ENCODE measurements around the gene SERPINA1. TPM values are rescaled to one million over a fixed set of nuclear protein-coding genes. Genes with fewer than 3 reads are reported as not detected.

Gene SERPINA1
- total and polyA plus RNA-seq, 2 experiments from 2014 or later = 0.16 to 0.65 TPM

GRCh38 chr14:94365624-94366023 is 22.8 kb downstream of the SERPINA1 start:
- Histone ChIP-seq H2AFZ (no peak overlapping the region), H3F3A (ENCODE audit: insufficient read depth) (no peaks in the 10 kb centered on the region), H4K20me1 (ENCODE audit: insufficient read depth) (no peaks in the 10 kb centered on the region), H3K27ac (no peak overlapping the region), H3K4me2 (ENCODE audit: unreplicated experiment) (no peak overlapping the region), H3K9me3 (ENCODE audit: low read depth) (no peaks in the 10 kb centered on the region), H3K9me2 (ENCODE audit: insufficient read depth) (no peaks in the 10 kb centered on the region), H3K9ac (no peak overlapping the region), H3K79me2 (ENCODE audit: insufficient read depth) (no peaks in the 10 kb centered on the region), H3K36me3 (ENCODE audit: low read depth) (no peaks in the 10 kb centered on the region), H3K27me3 (replicated peaks; ENCODE audit: insufficient read depth) (no peaks in the 10 kb centered on the region), H3K4me3 (no peak overlapping the region), H3K4me1 (ENCODE audit: insufficient read depth) (no peaks in the 10 kb centered on the region)
- no peak for DNase-seq
- WGBS, 2 experiments (ENCODE audit: low coverage in 1 of 2, low lambda C conversion rate in 2 of 2, missing lambda C conversion rate in 2 of 2) = 94 to 98% methylated on average over 3 of the region's 3 CpGs
- in situ Hi-C loops (cut with MboI) = no loop called here
- TF ChIP-seq EZH2phosphoT487 (IDR thresholded peaks at IDR 0.05; ENCODE audit: insufficient read depth, low read depth) (no peak), EZH2 (IDR thresholded peaks at IDR 0.05; ENCODE audit: insufficient read depth, poor library complexity, severe bottlenecking) (no peak)

- H3K36me3 ChIP-seq (ENCODE audit: low read depth) = no peaks in the 10 kb centered on the region
- H3K9me2 ChIP-seq (ENCODE audit: insufficient read depth) = no peaks in the 10 kb centered on the region
- no peak overlapping the region for H3K4me2 ChIP-seq (ENCODE audit: unreplicated experiment)
- no peak overlapping the region for H3K4me3 ChIP-seq
- no peak for DNase-seq
- no peaks in the 10 kb centered on the region for H4K20me1 ChIP-seq (ENCODE audit: insufficient read depth)
- no peak overlapping the region for H3K27ac ChIP-seq
- no peaks in the 10 kb centered on the region for H3K4me1 ChIP-seq (ENCODE audit: insufficient read depth)
- H2AFZ ChIP-seq = no peak overlapping the region
- no peaks in the 10 kb centered on the region for H3K27me3 ChIP-seq (replicated peaks; ENCODE audit: insufficient read depth)
- no peaks in the 10 kb centered on the region for H3K79me2 ChIP-seq (ENCODE audit: insufficient read depth)
- WGBS, 2 experiments (ENCODE audit: low coverage in 1 of 2, low lambda C conversion rate in 2 of 2, missing lambda C conversion rate in 2 of 2) = 70 to 75% methylated on average over 5 of the region's 5 CpGs
- no peak for TF ChIP-seq EZH2phosphoT487 (IDR thresholded peaks at IDR 0.05; ENCODE audit: insufficient read depth, low read depth)
- TF ChIP-seq EZH2 (IDR thresholded peaks at IDR 0.05; ENCODE audit: insufficient read depth, poor library complexity, severe bottlenecking) = no peak
- H3F3A ChIP-seq (ENCODE audit: insufficient read depth) = no peaks in the 10 kb centered on the region
- H3K9ac ChIP-seq = no peak overlapping the region
- in situ Hi-C loops (cut with MboI) = no loop called here
- no peaks in the 10 kb centered on the region for H3K9me3 ChIP-seq (ENCODE audit: low read depth)
Observed at GRCh38 chr14:94364964-94365363, 23.4 kb downstream of the SERPINA1 start.

- 76 to 77% methylated on average over 3 of the region's 3 CpGs for WGBS, 2 experiments (ENCODE audit: low coverage in 1 of 2, low lambda C conversion rate in 2 of 2, missing lambda C conversion rate in 2 of 2)
- H3K4me3 ChIP-seq = no peak overlapping the region
- in situ Hi-C loops (cut with MboI) = no loop called here
Observed at GRCh38 chr14:94364037-94364436, 24.4 kb downstream of the SERPINA1 start.

GRCh38 chr14:94363151-94363624 is 25.2 kb downstream of the SERPINA1 start:
- WGBS, 2 experiments (ENCODE audit: low coverage in 1 of 2, low lambda C conversion rate in 2 of 2, missing lambda C conversion rate in 2 of 2) = 91 to 95% methylated on average over 12 of the region's 12 CpGs
- in situ Hi-C loops (cut with MboI) = no loop called here
- H3K27me3 ChIP-seq (replicated peaks; ENCODE audit: insufficient read depth) = no peaks in the 10 kb centered on the region
- H2AFZ ChIP-seq = no peak overlapping the region
- no peak overlapping the region for H3K4me2 ChIP-seq (ENCODE audit: unreplicated experiment)
- TF ChIP-seq EZH2phosphoT487 (IDR thresholded peaks at IDR 0.05; ENCODE audit: insufficient read depth, low read depth) (no peak), EZH2 (IDR thresholded peaks at IDR 0.05; ENCODE audit: insufficient read depth, poor library complexity, severe bottlenecking) (no peak)
- no peaks in the 10 kb centered on the region for H3K36me3 ChIP-seq (ENCODE audit: low read depth)
- H3K9ac ChIP-seq = no peak overlapping the region
- no peaks in the 10 kb centered on the region for H3K9me3 ChIP-seq (ENCODE audit: low read depth)
- H3K4me1 ChIP-seq (ENCODE audit: insufficient read depth) = no peaks in the 10 kb centered on the region
- H3K27ac ChIP-seq = no peak overlapping the region
- no peaks in the 10 kb centered on the region for H3F3A ChIP-seq (ENCODE audit: insufficient read depth)
- no peaks in the 10 kb centered on the region for H4K20me1 ChIP-seq (ENCODE audit: insufficient read depth)
- no peaks in the 10 kb centered on the region for H3K9me2 ChIP-seq (ENCODE audit: insufficient read depth)
- H3K4me3 ChIP-seq = no peak overlapping the region
- H3K79me2 ChIP-seq (ENCODE audit: insufficient read depth) = no peaks in the 10 kb centered on the region
- DNase-seq = no peak

More at GRCh38 chr14:94364037-94364436, 24.4 kb downstream of the SERPINA1 start:
- Histone ChIP-seq H3K4me1 (ENCODE audit: insufficient read depth) (no peaks in the 10 kb centered on the region), H3K9me3 (ENCODE audit: low read depth) (no peaks in the 10 kb centered on the region), H3K36me3 (ENCODE audit: low read depth) (no peaks in the 10 kb centered on the region), H4K20me1 (ENCODE audit: insufficient read depth) (no peaks in the 10 kb centered on the region), H2AFZ (no peak overlapping the region), H3K9me2 (ENCODE audit: insufficient read depth) (no peaks in the 10 kb centered on the region), H3K4me2 (ENCODE audit: unreplicated experiment) (no peak overlapping the region), H3K27me3 (replicated peaks; ENCODE audit: insufficient read depth) (no peaks in the 10 kb centered on the region), H3K79me2 (ENCODE audit: insufficient read depth) (no peaks in the 10 kb centered on the region), H3K9ac (no peak overlapping the region), H3K27ac (no peak overlapping the region), H3F3A (ENCODE audit: insufficient read depth) (no peaks in the 10 kb centered on the region)
- TF ChIP-seq EZH2 (IDR thresholded peaks at IDR 0.05; ENCODE audit: insufficient read depth, poor library complexity, severe bottlenecking) (no peak), EZH2phosphoT487 (IDR thresholded peaks at IDR 0.05; ENCODE audit: insufficient read depth, low read depth) (no peak)
- DNase-seq = no peak
